Measurements from ENCODE around the gene GCM1. TPM values are rescaled to one million over a fixed set of nuclear protein-coding genes. Genes with fewer than 3 reads are reported as not detected.

GCM1 gene
- total and polyA plus RNA-seq, 2 donors (not counting 1 experiment from before 2014, with no cell fraction given), result 0.57 to 1.5 TPM

DNA sequence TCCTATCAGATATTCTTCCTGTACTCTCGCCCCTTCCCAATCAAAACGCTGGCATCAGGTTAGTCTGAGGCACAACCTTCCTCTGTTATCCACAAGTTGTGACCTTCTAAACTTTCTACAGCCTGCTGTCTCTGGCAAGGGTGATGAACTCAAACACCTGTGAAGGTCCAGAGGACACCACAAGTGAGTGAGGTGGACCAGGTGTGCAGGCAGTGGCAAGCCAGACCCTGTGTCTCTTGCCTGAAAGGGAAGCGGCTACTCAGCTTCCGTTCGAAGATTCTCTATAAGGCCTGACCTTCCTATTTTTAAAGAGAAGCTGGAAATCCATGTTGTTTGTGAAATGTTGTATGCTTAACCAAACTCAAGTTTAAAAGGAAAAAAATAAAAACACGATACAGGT lies 36.8 kb downstream of the GCM1 start:
- H3K4me1 Mint-ChIP-seq, result no peaks in the 10 kb centered on the region
- peaks cover 0 to 2% (median 1%) of the 10 kb centered on the region in 3 donors for H3K9me3 ChIP-seq (ENCODE audit: control extremely low read depth in 1 of 3, control insufficient read depth in 2 of 3, insufficient read depth in 1 of 3, low read length in 2 of 3)
- DNase-seq (no peak), ATAC-seq (ENCODE audit: low read depth) (no peak)
- no peaks in the 10 kb centered on the region for H3K79me2 ChIP-seq (ENCODE audit: control insufficient read depth, insufficient read depth, low read length)
- H3K4me1 ChIP-seq (ENCODE audit: control insufficient read depth in 2 of 2, insufficient read depth in 2 of 2, low read length in 2 of 2), result no peaks in the 10 kb centered on the region
- CTCF ChIA-PET, result interaction anchor here (1.5 kb wide), 1 partner anchor 42 kb away, joined by 3 read pairs; no protein-coding TSS in a partner anchor
- H3K9ac ChIP-seq (ENCODE audit: low read length), result no peak overlapping the region
- intact Hi-C loops (cut with micrococcal nuclease), result no loop called here
- no peak overlapping the region for H3K27ac ChIP-seq (ENCODE audit: low read length in 2 of 2)
- no peaks in the 10 kb centered on the region for H3K27me3 ChIP-seq (replicated peaks in 1 of 4; ENCODE audit: control extremely low read depth in 1 of 4, control insufficient read depth in 3 of 4, insufficient read depth in 4 of 4, low read length in 3 of 4)
- no peak overlapping the region for H3K4me3 Mint-ChIP-seq
- no peaks in the 10 kb centered on the region for H4K20me1 ChIP-seq (ENCODE audit: control insufficient read depth, insufficient read depth, low read length, poor library complexity, severe bottlenecking)
- no peak overlapping the region for H2AFZ ChIP-seq (ENCODE audit: insufficient read depth, low read depth, low read length, poor library complexity, severe bottlenecking)
- H3K4me2 ChIP-seq (replicated peaks; ENCODE audit: low read depth, low read length, poor library complexity, severe bottlenecking), result no peak overlapping the region
- H3K4me3 ChIP-seq (ENCODE audit: control extremely low read depth in 1 of 5, extremely low read depth in 1 of 5, insufficient read depth in 1 of 5, low read depth in 2 of 5, low read length in 4 of 5), result no peak overlapping the region
- H3K9me3 Mint-ChIP-seq (ENCODE audit: insufficient read depth), result peaks cover 7% of the 10 kb centered on the region
- no peak for TF ChIP-seq EZH2 (IDR thresholded peaks at IDR 0.05; ENCODE audit: borderline replicate concordance, insufficient read depth, low read depth, low read length, poor library complexity, severe bottlenecking)
- TF ChIP-seq, protein P1, sequence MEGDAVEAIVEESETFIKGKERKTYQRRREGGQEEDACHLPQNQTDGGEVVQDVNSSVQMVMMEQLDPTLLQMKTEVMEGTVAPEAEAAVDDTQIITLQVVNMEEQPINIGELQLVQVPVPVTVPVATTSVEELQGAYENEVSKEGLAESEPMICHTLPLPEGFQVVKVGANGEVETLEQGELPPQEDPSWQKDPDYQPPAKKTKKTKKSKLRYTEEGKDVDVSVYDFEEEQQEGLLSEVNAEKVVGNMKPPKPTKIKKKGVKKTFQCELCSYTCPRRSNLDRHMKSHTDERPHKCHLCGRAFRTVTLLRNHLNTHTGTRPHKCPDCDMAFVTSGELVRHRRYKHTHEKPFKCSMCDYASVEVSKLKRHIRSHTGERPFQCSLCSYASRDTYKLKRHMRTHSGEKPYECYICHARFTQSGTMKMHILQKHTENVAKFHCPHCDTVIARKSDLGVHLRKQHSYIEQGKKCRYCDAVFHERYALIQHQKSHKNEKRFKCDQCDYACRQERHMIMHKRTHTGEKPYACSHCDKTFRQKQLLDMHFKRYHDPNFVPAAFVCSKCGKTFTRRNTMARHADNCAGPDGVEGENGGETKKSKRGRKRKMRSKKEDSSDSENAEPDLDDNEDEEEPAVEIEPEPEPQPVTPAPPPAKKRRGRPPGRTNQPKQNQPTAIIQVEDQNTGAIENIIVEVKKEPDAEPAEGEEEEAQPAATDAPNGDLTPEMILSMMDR (IDR thresholded peaks at IDR 0.05), result no peak
- H3K36me3 ChIP-seq (replicated peaks in 1 of 2; ENCODE audit: control extremely low read depth in 1 of 2, control insufficient read depth in 1 of 2, extremely low read depth in 1 of 2, insufficient read depth in 2 of 2, low read length in 1 of 2), result no peaks in the 10 kb centered on the region
- POLR2A ChIA-PET, result no interaction called here
- no peaks in the 10 kb centered on the region for H3K27me3 Mint-ChIP-seq
- no peak overlapping the region for H3K27ac Mint-ChIP-seq
- WGBS (ENCODE audit: insufficient coverage), result 89% methylated on average over 2 of the region's 6 CpGs

DNA sequence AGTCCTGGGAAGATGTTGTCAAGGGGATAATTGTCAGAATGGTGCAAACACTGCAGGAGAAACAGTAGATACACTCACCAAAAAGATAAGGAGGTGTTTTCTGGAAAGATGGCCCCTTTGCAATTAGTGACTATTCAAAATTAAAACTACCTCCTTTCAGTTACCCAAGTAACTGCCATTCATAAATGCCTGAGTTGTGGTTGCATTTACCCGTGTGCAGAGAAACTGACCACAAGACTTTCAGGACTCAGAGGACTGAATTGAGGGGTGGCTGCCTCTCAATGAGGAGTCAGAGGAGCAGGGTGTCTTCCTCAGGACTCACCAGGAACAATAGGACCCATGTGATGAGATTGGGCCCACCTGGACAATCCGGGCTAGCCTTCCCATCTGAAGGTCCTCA lies 39.0 kb downstream of the GCM1 start:
- H3K27me3 Mint-ChIP-seq, result no peaks in the 10 kb centered on the region
- no peaks in the 10 kb centered on the region for H3K4me1 ChIP-seq (ENCODE audit: control insufficient read depth in 2 of 2, insufficient read depth in 2 of 2, low read length in 2 of 2)
- WGBS (ENCODE audit: insufficient coverage), result 88% methylated on average over 1 of the region's 2 CpGs
- H3K4me3 Mint-ChIP-seq, result no peak overlapping the region
- no peaks in the 10 kb centered on the region for H3K36me3 ChIP-seq (replicated peaks in 1 of 2; ENCODE audit: control extremely low read depth in 1 of 2, control insufficient read depth in 1 of 2, extremely low read depth in 1 of 2, insufficient read depth in 2 of 2, low read length in 1 of 2)
- H3K4me3 ChIP-seq (ENCODE audit: control extremely low read depth in 1 of 5, extremely low read depth in 1 of 5, insufficient read depth in 1 of 5, low read depth in 2 of 5, low read length in 4 of 5), result no peak overlapping the region
- TF ChIP-seq, protein P1 (IDR thresholded peaks at IDR 0.05), result no peak
- no peak for TF ChIP-seq EZH2 (IDR thresholded peaks at IDR 0.05; ENCODE audit: borderline replicate concordance, insufficient read depth, low read depth, low read length, poor library complexity, severe bottlenecking)
- H3K4me2 ChIP-seq (replicated peaks; ENCODE audit: low read depth, low read length, poor library complexity, severe bottlenecking), result no peak overlapping the region
- no peak overlapping the region for H3K9ac ChIP-seq (ENCODE audit: low read length)
- no peaks in the 10 kb centered on the region for H3K4me1 Mint-ChIP-seq
- H3K27me3 ChIP-seq (replicated peaks in 1 of 4; ENCODE audit: control extremely low read depth in 1 of 4, control insufficient read depth in 3 of 4, insufficient read depth in 4 of 4, low read length in 3 of 4), result no peaks in the 10 kb centered on the region
- H3K79me2 ChIP-seq (ENCODE audit: control insufficient read depth, insufficient read depth, low read length), result no peaks in the 10 kb centered on the region
- ATAC-seq (ENCODE audit: low read depth) (no peak), DNase-seq (no peak)
- ChIA-PET POLR2A (no interaction called here), CTCF (no interaction called here)
- no peak overlapping the region for H3K27ac Mint-ChIP-seq
- H4K20me1 ChIP-seq (ENCODE audit: control insufficient read depth, insufficient read depth, low read length, poor library complexity, severe bottlenecking), result no peaks in the 10 kb centered on the region
- no peaks in the 10 kb centered on the region for H3K9me3 Mint-ChIP-seq (ENCODE audit: insufficient read depth)
- H3K27ac ChIP-seq (ENCODE audit: low read length in 2 of 2), result no peak overlapping the region
- H2AFZ ChIP-seq (ENCODE audit: insufficient read depth, low read depth, low read length, poor library complexity, severe bottlenecking), result no peak overlapping the region
- intact Hi-C loops (cut with micrococcal nuclease), result no loop called here
- H3K9me3 ChIP-seq (ENCODE audit: control extremely low read depth in 1 of 3, control insufficient read depth in 2 of 3, insufficient read depth in 1 of 3, low read length in 2 of 3), result no peaks in the 10 kb centered on the region
